GM12878 (cell line): ENCODE data around the gene KRTAP5-3. TPM values are rescaled to one million over a fixed set of nuclear protein-coding genes. Genes with fewer than 3 reads are reported as not detected.

Source experiments
- ATAC-seq: fragments of 200-7000 bp; cut with Tn5 transposase; 3 replicates; pipeline ENCODE4 v1.9.1; 2020; ENCODE audit warnings: mild to moderate bottlenecking, moderate library complexity
- BruUV-seq: library from RNA; stranded (reverse); fragments of 400-500 nt; replicated peaks from 2 replicates; lab custom pipeline; 2021; lab: Mats Ljungman, UMichigan
- CTCF ChIA-PET: fragments of 300-600 bp; sonication (Branson Sonifier 250); formaldehyde crosslinking; extraction: SDS; loops from one replicate; lab custom pipeline; 2021; ENCODE audit warnings: inconsistent platforms; lab: Yijun Ruan, JAX
- POLR2A ChIA-PET: fragments of 350-600 bp; formaldehyde crosslinking; extraction: SDS; loops from one replicate; lab custom pipeline; 2021; ENCODE audit warnings: inconsistent platforms; lab: Charles Lee
- RAD21 ChIA-PET: fragments of 300-600 bp; sonication (Branson Sonifier 250); formaldehyde crosslinking; loops from one replicate; lab custom pipeline; 2023; ENCODE audit warnings: antibody characterized with exemption; ENCODE audit not compliant: unreplicated experiment; lab: Charles Lee
- SMC1A ChIA-PET: fragments of 300-600 bp; sonication (Branson Sonifier 250); formaldehyde crosslinking; loops from one replicate; lab custom pipeline; 2023; ENCODE audit not compliant: unreplicated experiment, uncharacterized antibody; lab: Charles Lee
- DNase-seq: peaks from one replicate; pipeline ENCODE4 v3.0.0-alpha.2; 2011; ENCODE audit warnings: low read depth, low spot score
- FAIRE-seq: peaks from 3 replicates; lab custom pipeline; 2011; peaks lifted over from hg19 to GRCh38; lab: Jason Lieb, UNC
- H2AFZ ChIP-seq: 2 replicates; pipeline ENCODE4 v1.6.0; 2011; ENCODE audit warnings: low read depth, low read length, control low read depth; ENCODE audit not compliant: control insufficient read depth
- H3K27ac ChIP-seq: 2 replicates; pipeline ENCODE4 v1.5.1; 2011; ENCODE audit warnings: control low read depth; ENCODE audit not compliant: control insufficient read depth, insufficient read depth
- H3K27me3 ChIP-seq, 2 experiments: replicated peaks in 1 of 2; 2 replicates each; pipeline versions ENCODE4 v1.6.0 to v1.6.1; 2011; ENCODE audit warnings: low read length in 1 of 2; ENCODE audit not compliant: control insufficient read depth in 2 of 2, insufficient read depth in 2 of 2
- H3K36me3 ChIP-seq, 2 experiments: 2 replicates each; pipeline ENCODE4 v1.5.1; 2011; ENCODE audit warnings: low read length in 1 of 2; ENCODE audit not compliant: control insufficient read depth in 2 of 2, insufficient read depth in 2 of 2
- H3K4me1 ChIP-seq: 2 replicates; pipeline ENCODE4 v1.6.1; 2011; ENCODE audit warnings: mild to moderate bottlenecking, low read length, moderate library complexity, mixed read lengths; ENCODE audit not compliant: control insufficient read depth, insufficient read depth
- H3K4me2 ChIP-seq: 2 replicates; pipeline ENCODE4 v1.6.0; 2011; ENCODE audit warnings: control low read depth; ENCODE audit not compliant: control insufficient read depth, insufficient read depth
- H3K4me3 ChIP-seq: fragments of 200-600 bp; sonication (generic); 2 replicates; pipeline ENCODE4 v1.5.1; 2016
- H3K79me2 ChIP-seq: 2 replicates; pipeline ENCODE4 v1.6.0; 2011; ENCODE audit warnings: low read length; ENCODE audit not compliant: control insufficient read depth, insufficient read depth
- H3K9ac ChIP-seq: 2 replicates; pipeline ENCODE4 v1.8.0; 2011; ENCODE audit warnings: low read length, control low read depth, mixed read lengths; ENCODE audit not compliant: control insufficient read depth, insufficient read depth
- H3K9me3 ChIP-seq: replicated peaks from 3 replicates; pipeline ENCODE4 v1.5.1; 2011; ENCODE audit warnings: mild to moderate bottlenecking, low read length; ENCODE audit not compliant: control insufficient read depth, insufficient read depth
- H4K20me1 ChIP-seq: 2 replicates; pipeline ENCODE4 v1.6.0; 2011; ENCODE audit not compliant: control insufficient read depth, insufficient read depth
- BACH1 ChIP-seq: fragments of 450-650 bp; IDR thresholded peaks from 2 replicates; pipeline ENCODE4 v1.6.1; 2017; ENCODE audit warnings: mild to moderate bottlenecking, borderline replicate concordance
- IRF4 ChIP-seq: IDR thresholded peaks from 2 replicates; pipeline ENCODE4 v1.6.1; 2011; ENCODE audit warnings: low read depth, low read length
- KAT2A ChIP-seq: conservative IDR thresholded peaks from 2 replicates; pipeline ENCODE4 v1.6.1; 2011; ENCODE audit warnings: low read depth, low read length; ENCODE audit not compliant: control insufficient read depth
- NBN ChIP-seq: fragments of 450-650 bp; IDR thresholded peaks from 2 replicates; pipeline ENCODE4 v1.6.1; 2016
- NFXL1 ChIP-seq: fragments of 450-650 bp; IDR thresholded peaks from 2 replicates; pipeline ENCODE4 v1.6.1; 2017; ENCODE audit warnings: antibody characterized with exemption, mild to moderate bottlenecking, borderline replicate concordance
- NFYA ChIP-seq: IDR thresholded peaks from 2 replicates; pipeline ENCODE4 v1.6.1; 2011; ENCODE audit warnings: low read depth, mild to moderate bottlenecking, low read length, improper control_type of control experiment, borderline replicate concordance
- NFYB ChIP-seq: IDR thresholded peaks from 2 replicates; pipeline ENCODE4 v1.6.1; 2011; ENCODE audit warnings: low read depth, mild to moderate bottlenecking, low read length, improper control_type of control experiment, moderate library complexity; ENCODE audit not compliant: insufficient read depth
- NR2F1 ChIP-seq: fragments of 450-650 bp; conservative IDR thresholded peaks from 2 replicates; pipeline ENCODE4 v1.6.1; 2017; ENCODE audit warnings: mild to moderate bottlenecking
- RUNX3 ChIP-seq: IDR thresholded peaks from 2 replicates; pipeline ENCODE4 v1.6.1; 2012; ENCODE audit warnings: low read length, inconsistent platforms
- SMAD5 ChIP-seq: IDR thresholded peaks from 2 replicates; pipeline ENCODE4 v1.6.1; 2016; ENCODE audit warnings: antibody characterized with exemption, low read depth
- SP1 ChIP-seq: IDR thresholded peaks from one replicate; pipeline ENCODE4 v1.6.1; 2011; ENCODE audit warnings: low read depth, low read length
- SREBF2 ChIP-seq: IDR thresholded peaks from 2 replicates; pipeline ENCODE4 v1.6.1; 2012; ENCODE audit warnings: mild to moderate bottlenecking, low read length
- SRF ChIP-seq, 2 experiments: IDR thresholded peaks; 2 replicates each; pipeline ENCODE4 v1.6.1; 2011; ENCODE audit warnings: low read depth in 2 of 2, low read length in 2 of 2, mild to moderate bottlenecking in 1 of 2, moderate library complexity in 1 of 2
- SUPT20H ChIP-seq: IDR thresholded peaks from 2 replicates; pipeline ENCODE4 v1.6.1; 2011; ENCODE audit warnings: low read depth, mild to moderate bottlenecking, low read length, moderate library complexity, borderline replicate concordance; ENCODE audit not compliant: control insufficient read depth
- TAF1 ChIP-seq: IDR thresholded peaks from 2 replicates; pipeline ENCODE4 v1.6.1; 2011; ENCODE audit warnings: mild to moderate bottlenecking, low read depth, low read length, borderline replicate concordance
- TCF7 ChIP-seq: IDR thresholded peaks from 2 replicates; pipeline ENCODE4 v1.6.1; 2014; ENCODE audit warnings: antibody characterized with exemption, borderline replicate concordance
- WRNIP1 ChIP-seq: IDR thresholded peaks from 2 replicates; pipeline ENCODE4 v1.6.1; 2011; ENCODE audit warnings: low read depth, low read length, improper control_type of control experiment, borderline replicate concordance
- ZNF217 ChIP-seq: fragments of 450-650 bp; IDR thresholded peaks from 2 replicates; pipeline ENCODE4 v1.6.1; 2017; ENCODE audit warnings: antibody characterized with exemption, mild to moderate bottlenecking
- ZNF274 ChIP-seq: IDR thresholded peaks from one replicate; pipeline ENCODE4 v1.8.0; 2011; ENCODE audit not compliant: insufficient read length, insufficient read depth
- WGBS: methylation state at CpG from one replicate; pipeline ENCODE4 v1.1.6; 2016; ENCODE audit warnings: low lambda C conversion rate; ENCODE audit not compliant: insufficient replicate concordance, insufficient coverage; ENCODE audit errors: missing lambda C conversion rate; 5-methylcytosine and 5-hydroxymethylcytosine counted together
- in situ Hi-C: fragments of 300-500 bp; cut with MboI; formaldehyde crosslinking; loops from 9 replicates; pipeline ENCODE4 v1.14.3; 2018; ENCODE audit warnings: mixed read lengths
- intact Hi-C: fragments of 100-400 bp; cut with micrococcal nuclease; formaldehyde crosslinking; loops from one replicate; pipeline ENCODE4 v1.14.2; 2022; ENCODE audit not compliant: unreplicated experiment
- polyA plus RNA-seq, 11 experiments: library from polyadenylated mRNA; depleted of rRNA in 4 of 11; unstranded in 6 of 11; stranded (reverse) in 5 of 11; fragments of >200 nt; fragmentation: Nextera tagmentation in 4 of 11; fragmentation: Illumina TruSeq in 1 of 11; extraction: Ambion mirVana in 4 of 11; extraction: Trizol in 1 of 11; gene quantifications; 1 replicate in 1 of 11; 2 replicates in 10 of 11; pipeline versions ENCODE4 v1.2.1 to v1.2.3, GENCODE V29; 2011 to 2016; ENCODE audit warnings: inconsistent platforms in 2 of 11, missing spikeins in 2 of 11, low read depth in 1 of 11
- total RNA-seq, 4 experiments: library from RNA; depleted of rRNA in 3 of 4; stranded (reverse); fragments of >200 nt in 3 of 4; fragmentation: Illumina TruSeq in 1 of 4; extraction: Trizol in 1 of 4; gene quantifications; 2 replicates each; pipeline versions ENCODE4 v1.2.1 to v1.2.3, GENCODE V29; 2013 to 2021

KRTAP5-3 gene
- total and polyA plus RNA-seq, 10 of the 15 experiments (the other 5 are each of a cell fraction or from before 2014, with no cell fraction given): not detected

DNA sequence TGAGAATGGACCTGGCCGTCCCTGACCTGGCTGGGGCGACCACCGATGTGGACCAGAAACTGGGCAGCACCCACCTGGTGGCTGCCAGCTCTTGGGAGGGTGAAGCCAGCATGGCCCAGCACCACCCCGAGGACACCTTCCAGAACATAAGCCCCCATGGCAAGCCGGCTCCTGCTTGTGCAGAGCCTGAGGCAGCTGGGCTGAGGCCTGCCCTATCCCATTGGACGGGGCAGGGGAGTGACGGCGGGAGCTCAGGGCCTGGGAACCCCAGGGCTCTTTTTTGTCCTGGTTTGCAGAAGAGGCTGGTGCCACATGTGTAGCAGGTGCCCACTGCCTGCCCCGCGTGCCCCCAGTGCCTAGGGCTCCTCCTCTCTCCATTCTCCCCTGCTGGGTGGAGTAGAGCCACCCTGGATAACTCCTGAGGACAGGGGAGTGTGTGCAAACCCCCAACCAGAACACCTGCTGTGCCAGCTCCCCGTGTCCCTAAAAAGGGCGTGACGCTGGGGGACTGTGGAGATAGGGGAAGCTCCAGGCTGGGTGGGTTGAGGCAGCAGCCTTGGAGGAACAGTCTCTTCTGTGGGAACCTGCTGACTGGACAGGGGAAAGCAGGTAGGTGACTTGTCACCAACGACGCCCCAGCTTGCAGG, 48.1 kb downstream of the KRTAP5-3 start:
- Histone ChIP-seq H3K4me1 (no peaks in the 10 kb centered on the region), H3K27ac (no peak overlapping the region), H3K27me3 (no peaks in the 10 kb centered on the region), H3K36me3 (no peaks in the 10 kb centered on the region), H3K9me3 (no peaks in the 10 kb centered on the region), H3K79me2 (no peaks in the 10 kb centered on the region), H4K20me1 (no peaks in the 10 kb centered on the region), H3K9ac (no peak overlapping the region), H3K4me2 (no peak overlapping the region), H3K4me3 (no peak overlapping the region), H2AFZ (no peak overlapping the region)
- FAIRE-seq (no peak), ATAC-seq (no peak), DNase-seq (no peak)
- ChIA-PET CTCF (interaction anchor here (1.3 kb wide), 1 partner anchor 15 kb away, joined by 5 read pairs; no protein-coding TSS in a partner anchor), POLR2A (no interaction called here), RAD21 (no interaction called here), SMC1A (no interaction called here)
- 56% methylated on average over 15 of the region's 15 CpGs for WGBS
- no TSS peak for BruUV-seq
- TF ChIP-seq IRF4 (no peak), WRNIP1 (no peak), SRF (IDR thresholded peaks at IDR 0.05; ENCODE audit: low read depth in 2 of 2, low read length in 2 of 2) (no peak), SP1 (no peak), NR2F1 (no peak), TAF1 (no peak), ZNF274 (no peak), NBN (no peak), BACH1 (no peak), SUPT20H (no peak), NFXL1 (no peak), NFYA (no peak), KAT2A (no peak), SMAD5 (no peak), SREBF2 (no peak), RUNX3 (no peak), ZNF217 (no peak), NFYB (no peak), TCF7 (no peak)
- intact Hi-C loops (no loop called here), in situ Hi-C loops (no loop called here)
